H1 (cell line): ENCODE results near the gene TRIM52. TPM values are rescaled to one million over a fixed set of nuclear protein-coding genes. Genes with fewer than 3 reads are reported as not detected.

ENCODE experiments used
- CTCF ChIA-PET: fragments of 300-600 bp; sonication (Branson Sonifier 250); formaldehyde crosslinking; loops from one replicate; lab custom pipeline; 2021; ENCODE audit not compliant: partially characterized antibody; lab: Charles Lee
- POLR2A ChIA-PET: fragments of 300-600 bp; sonication (Branson Sonifier 250); formaldehyde crosslinking; loops from one replicate; lab custom pipeline; 2021; ENCODE audit warnings: inconsistent platforms; ENCODE audit not compliant: partially characterized antibody; lab: Charles Lee
- DNase-seq, 2 experiments: peaks; one replicate each; pipeline versions ENCODE4 v3.0.0 to v3.0.0-alpha.2; 2010 to 2022; ENCODE audit warnings: low spot score in 2 of 2, low read depth in 1 of 2, mixed read lengths in 1 of 2
- FAIRE-seq: peaks from 2 replicates; lab custom pipeline; 2011; peaks lifted over from hg19 to GRCh38; lab: Jason Lieb, UNC
- H2AFZ ChIP-seq: 2 replicates; pipeline ENCODE4 v1.8.1; 2012; ENCODE audit warnings: low read length, inconsistent platforms
- H2AK5ac ChIP-seq: 2 replicates; pipeline ENCODE4 v1.6.1; 2013; ENCODE audit warnings: low read depth, low read length
- H2BK120ac ChIP-seq: replicated peaks from 2 replicates; pipeline ENCODE3; 2013; ENCODE audit warnings: low read depth, low read length, inconsistent platforms
- H2BK12ac ChIP-seq: 2 replicates; pipeline ENCODE4 v1.6.1; 2013; ENCODE audit warnings: low read depth, low read length
- H2BK15ac ChIP-seq: 2 replicates; pipeline ENCODE4 v1.6.1; 2013; ENCODE audit warnings: low read length
- H2BK20ac ChIP-seq: 2 replicates; pipeline ENCODE4 v1.6.1; 2013; ENCODE audit warnings: low read length
- H2BK5ac ChIP-seq: 2 replicates; pipeline ENCODE4 v1.6.1; 2013; ENCODE audit warnings: low read depth, low read length
- H3K14ac ChIP-seq: 2 replicates; pipeline ENCODE4 v1.6.1; 2013; ENCODE audit warnings: inconsistent platforms; ENCODE audit not compliant: insufficient read length
- H3K18ac ChIP-seq: 2 replicates; pipeline ENCODE4 v1.6.1; 2013; ENCODE audit warnings: low read length; ENCODE audit errors: extremely low read depth
- H3K23ac ChIP-seq: 2 replicates; pipeline ENCODE4 v1.6.1; 2013; ENCODE audit warnings: inconsistent platforms; ENCODE audit not compliant: insufficient read length
- H3K23me2 ChIP-seq: 2 replicates; pipeline ENCODE4 v1.6.1; 2013; ENCODE audit warnings: low read depth, low read length
- H3K27ac ChIP-seq: 2 replicates; pipeline ENCODE4 v1.6.1; 2011; ENCODE audit warnings: low read depth, low read length, inconsistent platforms
- H3K27me3 ChIP-seq, 4 experiments: replicated peaks in 1 of 4; 1 replicate in 1 of 4; 2 replicates in 3 of 4; pipeline versions ENCODE4 v1.6.1 to v1.8.1; 2011 to 2013; ENCODE audit warnings: low read length in 3 of 4, mild to moderate bottlenecking in 3 of 4, inconsistent platforms in 2 of 4, mixed read lengths in 2 of 4, moderate library complexity in 1 of 4; ENCODE audit not compliant: control insufficient read depth in 3 of 4, insufficient read depth in 3 of 4; ENCODE audit errors: extremely low read depth in 1 of 4
- H3K36me3 ChIP-seq, 4 experiments: 2 replicates each; pipeline versions ENCODE4 v1.6.1 to v1.8.1; 2011 to 2013; ENCODE audit warnings: mild to moderate bottlenecking in 4 of 4, low read length in 3 of 4, moderate library complexity in 2 of 4, control low read depth in 1 of 4, inconsistent platforms in 1 of 4; ENCODE audit not compliant: insufficient read depth in 4 of 4, control insufficient read depth in 2 of 4
- H3K4ac ChIP-seq: replicated peaks from 2 replicates; pipeline ENCODE3; 2013; ENCODE audit warnings: low read length, low read depth, mixed read lengths, inconsistent platforms; ENCODE audit not compliant: insufficient read length
- H3K4me1 ChIP-seq, 4 experiments: replicated peaks in 1 of 4; 1 replicate in 1 of 4; 2 replicates in 3 of 4; pipeline versions ENCODE4 v1.6.1 to v1.8.1; 2011 to 2013; ENCODE audit warnings: low read length in 3 of 4, inconsistent platforms in 2 of 4, mixed read lengths in 1 of 4; ENCODE audit not compliant: insufficient read depth in 4 of 4, control insufficient read depth in 3 of 4
- H3K4me2 ChIP-seq, 2 experiments: 2 replicates each; pipeline versions ENCODE4 v1.6.1 to v1.8.1; 2011 to 2013; ENCODE audit warnings: low read depth in 2 of 2, low read length in 2 of 2, control low read depth in 1 of 2, inconsistent platforms in 1 of 2, mild to moderate bottlenecking in 1 of 2; ENCODE audit not compliant: insufficient read depth in 1 of 2
- H3K4me3 ChIP-seq, 4 experiments: fragments of 200-600, 300-600 bp in 1 of 4; sonication (generic), shearing (Covaris generic), sonication (Bioruptor Twin) in 1 of 4; 2 replicates each; pipeline versions ENCODE4 v1.5.1 to v1.8.1; 2011 to 2016; ENCODE audit warnings: low read length in 4 of 4, low read depth in 3 of 4, control low read depth in 2 of 4, inconsistent platforms in 2 of 4, mild to moderate bottlenecking in 2 of 4, mixed read lengths in 1 of 4, moderate library complexity in 1 of 4; ENCODE audit not compliant: insufficient read depth in 2 of 4; ENCODE audit errors: extremely low read depth in 1 of 4
- H3K56ac ChIP-seq: replicated peaks from 2 replicates; pipeline ENCODE3; 2013; ENCODE audit warnings: low read depth, mild to moderate bottlenecking, mixed read lengths, low read length, inconsistent platforms; ENCODE audit not compliant: insufficient read length
- H3K79me1 ChIP-seq: 2 replicates; pipeline ENCODE4 v1.6.1; 2013; ENCODE audit warnings: low read depth, low read length, control low read depth
- H3K79me2 ChIP-seq, 2 experiments: 2 replicates each; pipeline versions ENCODE4 v1.6.1 to v1.8.1; 2012 to 2013; ENCODE audit warnings: low read length in 2 of 2, mild to moderate bottlenecking in 2 of 2, inconsistent platforms in 1 of 2; ENCODE audit not compliant: insufficient read depth in 2 of 2, control insufficient read depth in 1 of 2
- H3K9ac ChIP-seq, 4 experiments: replicated peaks in 1 of 4; 1 replicate in 1 of 4; 2 replicates in 3 of 4; pipeline versions ENCODE4 v1.6.1 to v1.8.1; 2011 to 2013; ENCODE audit warnings: low read depth in 3 of 4, low read length in 3 of 4, control low read depth in 2 of 4, mild to moderate bottlenecking in 2 of 4, moderate library complexity in 2 of 4, inconsistent platforms in 1 of 4; ENCODE audit errors: extremely low read depth in 1 of 4
- H3K9me3 ChIP-seq, 2 experiments: 2 replicates each; pipeline versions ENCODE4 v1.6.1 to v1.8.1; 2012 to 2013; ENCODE audit warnings: mild to moderate bottlenecking in 2 of 2, moderate library complexity in 2 of 2, control low read depth in 1 of 2, inconsistent platforms in 1 of 2, low read depth in 1 of 2, low read length in 1 of 2, mixed read lengths in 1 of 2; ENCODE audit not compliant: insufficient read depth in 2 of 2
- H4K20me1 ChIP-seq, 2 experiments: replicated peaks in 1 of 2; 2 replicates each; pipeline versions ENCODE3 to v1.8.1; 2011 to 2013; ENCODE audit warnings: inconsistent platforms in 2 of 2, low read length in 2 of 2, mild to moderate bottlenecking in 1 of 2; ENCODE audit not compliant: insufficient read depth in 2 of 2, control insufficient read depth in 1 of 2
- H4K5ac ChIP-seq: 2 replicates; pipeline ENCODE4 v1.6.1; 2013; ENCODE audit warnings: low read length, low read depth, mixed read lengths, inconsistent platforms; ENCODE audit not compliant: insufficient read length
- H4K8ac ChIP-seq: 2 replicates; pipeline ENCODE4 v1.8.0; 2013; ENCODE audit warnings: mild to moderate bottlenecking, moderate library complexity, low read length, inconsistent platforms; ENCODE audit not compliant: insufficient read depth; ENCODE audit errors: extremely low read depth
- H4K91ac ChIP-seq: replicated peaks from 2 replicates; pipeline ENCODE3; 2013; ENCODE audit warnings: low read length, mixed read lengths, inconsistent platforms; ENCODE audit not compliant: insufficient read length
- ASH2L ChIP-seq: fragments of 200-600, 300-600 bp; sonication (generic); IDR thresholded peaks from one replicate; pipeline ENCODE4 v1.7.1; 2017; ENCODE audit warnings: low read length
- CBX8 ChIP-seq: fragments of 300-800, 300-1000 bp; sonication (generic); IDR thresholded peaks from 2 replicates; pipeline ENCODE4 v1.7.1; 2016; ENCODE audit warnings: low read depth, low read length, borderline replicate concordance
- CREB1 ChIP-seq: IDR thresholded peaks from 2 replicates; pipeline ENCODE4 v1.6.1; 2012; ENCODE audit warnings: inconsistent platforms
- KDM1A ChIP-seq: fragments of 200-600, 300-600 bp; sonication (generic); IDR thresholded peaks from 2 replicates; pipeline ENCODE4 v1.7.1; 2016; ENCODE audit warnings: mild to moderate bottlenecking, low read length, borderline replicate concordance
- PHF8 ChIP-seq: fragments of 200-600 bp; sonication (generic); conservative IDR thresholded peaks from 2 replicates; pipeline ENCODE4 v1.7.1; 2012; ENCODE audit warnings: low read depth, mild to moderate bottlenecking, inconsistent platforms, low read length, moderate library complexity
- POU5F1 ChIP-seq: IDR thresholded peaks from 2 replicates; pipeline ENCODE4 v1.6.1; 2011; ENCODE audit warnings: low read depth, mild to moderate bottlenecking, low read length, moderate library complexity
- RXRA ChIP-seq: IDR thresholded peaks from 2 replicates; pipeline ENCODE4 v1.6.1; 2011; ENCODE audit warnings: low read depth, mild to moderate bottlenecking, low read length, moderate library complexity; ENCODE audit not compliant: insufficient read depth
- SAP30 ChIP-seq: fragments of 300-600 bp; sonication (generic); IDR thresholded peaks from 2 replicates; pipeline ENCODE4 v1.7.1; 2012; ENCODE audit warnings: low read length, moderate library complexity, mild to moderate bottlenecking, inconsistent platforms; ENCODE audit not compliant: insufficient read depth, insufficient replicate concordance
- SIRT6 ChIP-seq: IDR thresholded peaks from one replicate; pipeline ENCODE4 v1.7.1; 2012; ENCODE audit warnings: low read length, inconsistent platforms
- SIX5 ChIP-seq: IDR thresholded peaks from 2 replicates; pipeline ENCODE4 v1.6.1; 2011; ENCODE audit warnings: mild to moderate bottlenecking, low read depth, low read length
- TAF1 ChIP-seq: IDR thresholded peaks from 2 replicates; pipeline ENCODE4 v1.6.1; 2011; ENCODE audit warnings: mild to moderate bottlenecking, low read depth, low read length
- WGBS, 2 experiments: shearing (Covaris generic) in 1 of 2; methylation state at CpG; one replicate each; pipeline versions ENCODE4 v1.1.6 to v1.1.7; 2013 to 2015; ENCODE audit warnings: low lambda C conversion rate in 2 of 2, mixed read lengths in 2 of 2, inconsistent platforms in 1 of 2, low coverage in 1 of 2, missing lambda C conversion rate in 1 of 2; ENCODE audit not compliant: insufficient replicate concordance in 2 of 2, insufficient coverage in 1 of 2, insufficient read length in 1 of 2; ENCODE audit errors: extremely low coverage in 1 of 2, missing lambda C conversion rate in 1 of 2; 5-methylcytosine and 5-hydroxymethylcytosine counted together
- polyA plus RNA-seq, 7 experiments: library from polyadenylated mRNA; depleted of rRNA in 3 of 7; stranded (reverse) in 5 of 7; unstranded in 2 of 7; fragments of >200 nt in 5 of 7; fragments of 200-250 nt in 2 of 7; gene quantifications; 1 replicate in 5 of 7; 2 replicates in 1 of 7; 4 replicates in 1 of 7; pipeline versions ENCODE4 v1.2.1 to v1.2.3, GENCODE V29; 2011 to 2013; ENCODE audit warnings: missing spikeins in 2 of 7, mixed read lengths in 2 of 7
- total RNA-seq: library from RNA; stranded (reverse); fragmentation: NEBNext Ultra II Directional; extraction: Animal tissue kit (Norgen Biotek cat#: 25700); gene quantifications from 2 replicates; pipeline ENCODE4 v1.2.1, GENCODE V29; 2021

Gene TRIM52
- total and polyA plus RNA-seq, 2 of the 8 experiments (the other 6 are each of a cell fraction or from before 2014, with no cell fraction given): 4.2 to 5.7 TPM

GRCh38 chr5:181215997-181216989 is 44.6 kb downstream of the TRIM52 start:
- FAIRE-seq (no peak), DNase-seq (no peak)
- Histone ChIP-seq H4K20me1 (peaks cover 0 to 4% of the 10 kb centered on the region in 2 experiments), H3K4ac (no peak overlapping the region), H3K27me3 (peaks cover 0 to 5% (median 1%) of the 10 kb centered on the region in 4 experiments; a peak in 2 of 7 replicates), H3K9me3 (no peaks in the 10 kb centered on the region), H3K79me2 (no peaks in the 10 kb centered on the region), H3K4me1 (peaks cover 0 to 2% (median 0%) of the 10 kb centered on the region in 4 experiments; a peak in 3 of 7 replicates), H2BK15ac (no peak overlapping the region), H3K23ac (no peak overlapping the region), H3K79me1 (no peaks in the 10 kb centered on the region), H2AK5ac (no peak overlapping the region), H3K36me3 (no peaks in the 10 kb centered on the region), H2BK12ac (no peak overlapping the region), H3K4me3 (peak overlapping the region; percentile 33 to 76 (median 48); a peak in 6 of 8 replicates), H2AFZ (no peak overlapping the region), H3K9ac (no peak overlapping the region), H4K5ac (no peak overlapping the region), H3K4me2 (peak overlapping the region; percentile 58 to 97), H3K14ac (no peak overlapping the region), H3K23me2 (peaks cover 11% of the 10 kb centered on the region), H3K56ac (no peak overlapping the region), H2BK5ac (no peak overlapping the region), H2BK20ac (no peak overlapping the region), H4K91ac (no peak overlapping the region), H4K8ac (no peak overlapping the region), H2BK120ac (no peak overlapping the region), H3K18ac (no peak overlapping the region), H3K27ac (no peak overlapping the region)
- POLR2A ChIA-PET: interaction anchor here (1.2 to 2.1 kb wide), 4 partner anchors 17 to 27 kb away, joined by 3 to 6 read pairs (median 4); no protein-coding TSS in a partner anchor
- 74% methylated on average over 40 of the region's 44 CpGs; no CpG with 5 or more reads in 1 of the 2 experiments for WGBS, 2 experiments
- CTCF ChIA-PET: interaction anchor here (0.6 to 1.4 kb wide), 3 partner anchors 9 to 31 kb away, joined by 3 to 4 read pairs (median 4); no protein-coding TSS in a partner anchor
- TF ChIP-seq CBX8: no peak
- TF ChIP-seq CREB1: no peak
- TF ChIP-seq TAF1: no peak
- TF ChIP-seq KDM1A: no peak
- no peak for TF ChIP-seq RXRA
- no peak for TF ChIP-seq PHF8
- TF ChIP-seq SAP30: no peak
- no peak for TF ChIP-seq POU5F1
- no peak for TF ChIP-seq ASH2L
- no peak for TF ChIP-seq SIRT6
- TF ChIP-seq SIX5: no peak
